Ishikawa (cell line): ENCODE results near the gene MIGA2.

Experiments used
- CEBPB ChIP-seq: IDR thresholded peaks from 2 replicates; pipeline ENCODE4 v1.6.1; 2012
- CREB1 ChIP-seq: IDR thresholded peaks from 2 replicates; pipeline ENCODE4 v1.6.1; 2012; ENCODE audit warnings: low read depth
- EGR1 ChIP-seq: IDR thresholded peaks from 2 replicates; pipeline ENCODE4 v1.6.1; 2012
- EP300 ChIP-seq: IDR thresholded peaks from 2 replicates; pipeline ENCODE4 v1.6.1; 2012; ENCODE audit warnings: borderline replicate concordance
- NFIC ChIP-seq: IDR thresholded peaks from 2 replicates; pipeline ENCODE4 v1.6.1; 2012
- RAD21 ChIP-seq: IDR thresholded peaks from 2 replicates; pipeline ENCODE4 v1.6.1; 2012; ENCODE audit warnings: low read depth
- TAF1 ChIP-seq: IDR thresholded peaks from 2 replicates; pipeline ENCODE4 v1.6.1; 2012; ENCODE audit warnings: low read depth, mild to moderate bottlenecking
- TCF12 ChIP-seq: IDR thresholded peaks from 2 replicates; pipeline ENCODE4 v1.6.1; 2012; ENCODE audit warnings: low read depth
- TEAD4 ChIP-seq: IDR thresholded peaks from 2 replicates; pipeline ENCODE4 v1.6.1; 2012
- YY1 ChIP-seq: IDR thresholded peaks from 2 replicates; pipeline ENCODE4 v1.6.1; 2012; ENCODE audit warnings: low read depth
- TF ChIP-seq, protein P1 (sequence below): IDR thresholded peaks from 2 replicates; pipeline ENCODE4 v1.6.1; 2012; ENCODE audit warnings: low read depth, mild to moderate bottlenecking
- TF ChIP-seq, protein P2 (sequence below): IDR thresholded peaks from 2 replicates; pipeline ENCODE4 v1.6.1; 2012
- TF ChIP-seq, protein P3 (sequence below): IDR thresholded peaks from 2 replicates; pipeline ENCODE4 v1.6.1; 2012

DNA sequence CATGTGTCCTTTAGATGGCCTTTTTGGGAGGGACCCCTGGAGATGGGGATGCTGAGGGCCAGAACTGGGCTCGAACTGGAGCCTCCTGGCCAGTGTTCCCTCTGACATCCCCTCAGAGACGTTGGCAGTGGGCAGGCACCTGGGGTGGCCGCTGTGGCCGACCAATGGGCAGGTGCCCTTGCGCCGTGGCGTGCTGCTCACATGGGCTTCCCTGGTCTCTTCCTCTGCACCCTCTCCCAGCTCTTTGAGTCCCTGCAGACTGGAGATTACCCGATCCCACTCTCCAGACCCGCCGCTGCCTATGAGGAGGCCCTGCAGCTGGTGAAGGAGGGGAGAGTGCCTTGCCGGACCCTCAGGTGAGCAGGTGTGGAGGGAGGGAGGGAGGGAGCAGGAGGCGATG lies 24.6 kb downstream of the MIGA2 start:
- no peak for TF ChIP-seq RAD21
- no peak for TF ChIP-seq CREB1
- TF ChIP-seq YY1 = no peak
- TF ChIP-seq, protein P1, sequence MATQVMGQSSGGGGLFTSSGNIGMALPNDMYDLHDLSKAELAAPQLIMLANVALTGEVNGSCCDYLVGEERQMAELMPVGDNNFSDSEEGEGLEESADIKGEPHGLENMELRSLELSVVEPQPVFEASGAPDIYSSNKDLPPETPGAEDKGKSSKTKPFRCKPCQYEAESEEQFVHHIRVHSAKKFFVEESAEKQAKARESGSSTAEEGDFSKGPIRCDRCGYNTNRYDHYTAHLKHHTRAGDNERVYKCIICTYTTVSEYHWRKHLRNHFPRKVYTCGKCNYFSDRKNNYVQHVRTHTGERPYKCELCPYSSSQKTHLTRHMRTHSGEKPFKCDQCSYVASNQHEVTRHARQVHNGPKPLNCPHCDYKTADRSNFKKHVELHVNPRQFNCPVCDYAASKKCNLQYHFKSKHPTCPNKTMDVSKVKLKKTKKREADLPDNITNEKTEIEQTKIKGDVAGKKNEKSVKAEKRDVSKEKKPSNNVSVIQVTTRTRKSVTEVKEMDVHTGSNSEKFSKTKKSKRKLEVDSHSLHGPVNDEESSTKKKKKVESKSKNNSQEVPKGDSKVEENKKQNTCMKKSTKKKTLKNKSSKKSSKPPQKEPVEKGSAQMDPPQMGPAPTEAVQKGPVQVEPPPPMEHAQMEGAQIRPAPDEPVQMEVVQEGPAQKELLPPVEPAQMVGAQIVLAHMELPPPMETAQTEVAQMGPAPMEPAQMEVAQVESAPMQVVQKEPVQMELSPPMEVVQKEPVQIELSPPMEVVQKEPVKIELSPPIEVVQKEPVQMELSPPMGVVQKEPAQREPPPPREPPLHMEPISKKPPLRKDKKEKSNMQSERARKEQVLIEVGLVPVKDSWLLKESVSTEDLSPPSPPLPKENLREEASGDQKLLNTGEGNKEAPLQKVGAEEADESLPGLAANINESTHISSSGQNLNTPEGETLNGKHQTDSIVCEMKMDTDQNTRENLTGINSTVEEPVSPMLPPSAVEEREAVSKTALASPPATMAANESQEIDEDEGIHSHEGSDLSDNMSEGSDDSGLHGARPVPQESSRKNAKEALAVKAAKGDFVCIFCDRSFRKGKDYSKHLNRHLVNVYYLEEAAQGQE = no peak
- no peak for TF ChIP-seq EP300
- TF ChIP-seq, protein P2, sequence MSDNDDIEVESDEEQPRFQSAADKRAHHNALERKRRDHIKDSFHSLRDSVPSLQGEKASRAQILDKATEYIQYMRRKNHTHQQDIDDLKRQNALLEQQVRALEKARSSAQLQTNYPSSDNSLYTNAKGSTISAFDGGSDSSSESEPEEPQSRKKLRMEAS = no peak
- TF ChIP-seq NFIC = no peak
- no peak for TF ChIP-seq TCF12
- no peak for TF ChIP-seq TAF1
- no peak for TF ChIP-seq CEBPB
- no peak for TF ChIP-seq TEAD4
- TF ChIP-seq EGR1 = no peak
- TF ChIP-seq, protein P3, sequence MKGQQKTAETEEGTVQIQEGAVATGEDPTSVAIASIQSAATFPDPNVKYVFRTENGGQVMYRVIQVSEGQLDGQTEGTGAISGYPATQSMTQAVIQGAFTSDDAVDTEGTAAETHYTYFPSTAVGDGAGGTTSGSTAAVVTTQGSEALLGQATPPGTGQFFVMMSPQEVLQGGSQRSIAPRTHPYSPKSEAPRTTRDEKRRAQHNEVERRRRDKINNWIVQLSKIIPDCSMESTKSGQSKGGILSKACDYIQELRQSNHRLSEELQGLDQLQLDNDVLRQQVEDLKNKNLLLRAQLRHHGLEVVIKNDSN = no peak
